GM12878 (cell line): ENCODE data around the gene PRR5. TPM values are rescaled to one million over a fixed set of nuclear protein-coding genes. Genes with fewer than 3 reads are reported as not detected.

Experiments used
- ATAC-seq: fragments of 200-7000 bp; cut with Tn5 transposase; 3 replicates; pipeline ENCODE4 v1.9.1; 2020; ENCODE audit warnings: mild to moderate bottlenecking, moderate library complexity
- BruUV-seq: library from RNA; stranded (reverse); fragments of 400-500 nt; replicated peaks from 2 replicates; lab custom pipeline; 2021; lab: Mats Ljungman, UMichigan
- CTCF ChIA-PET: fragments of 300-600 bp; sonication (Branson Sonifier 250); formaldehyde crosslinking; extraction: SDS; loops from one replicate; lab custom pipeline; 2021; ENCODE audit warnings: inconsistent platforms; lab: Yijun Ruan, JAX
- POLR2A ChIA-PET: fragments of 350-600 bp; formaldehyde crosslinking; extraction: SDS; loops from one replicate; lab custom pipeline; 2021; ENCODE audit warnings: inconsistent platforms; lab: Charles Lee
- RAD21 ChIA-PET: fragments of 300-600 bp; sonication (Branson Sonifier 250); formaldehyde crosslinking; loops from one replicate; lab custom pipeline; 2023; ENCODE audit warnings: antibody characterized with exemption; ENCODE audit not compliant: unreplicated experiment; lab: Charles Lee
- SMC1A ChIA-PET: fragments of 300-600 bp; sonication (Branson Sonifier 250); formaldehyde crosslinking; loops from one replicate; lab custom pipeline; 2023; ENCODE audit not compliant: unreplicated experiment, uncharacterized antibody; lab: Charles Lee
- DNase-seq: peaks from one replicate; pipeline ENCODE4 v3.0.0-alpha.2; 2011; ENCODE audit warnings: low read depth, low spot score
- FAIRE-seq: peaks from 3 replicates; lab custom pipeline; 2011; peaks lifted over from hg19 to GRCh38; lab: Jason Lieb, UNC
- H2AFZ ChIP-seq: 2 replicates; pipeline ENCODE4 v1.6.0; 2011; ENCODE audit warnings: low read depth, low read length, control low read depth; ENCODE audit not compliant: control insufficient read depth
- H3K27ac ChIP-seq: 2 replicates; pipeline ENCODE4 v1.5.1; 2011; ENCODE audit warnings: control low read depth; ENCODE audit not compliant: control insufficient read depth, insufficient read depth
- H3K27me3 ChIP-seq, 2 experiments: replicated peaks in 1 of 2; 2 replicates each; pipeline versions ENCODE4 v1.6.0 to v1.6.1; 2011; ENCODE audit warnings: low read length in 1 of 2; ENCODE audit not compliant: control insufficient read depth in 2 of 2, insufficient read depth in 2 of 2
- H3K36me3 ChIP-seq, 2 experiments: 2 replicates each; pipeline ENCODE4 v1.5.1; 2011; ENCODE audit warnings: low read length in 1 of 2; ENCODE audit not compliant: control insufficient read depth in 2 of 2, insufficient read depth in 2 of 2
- H3K4me1 ChIP-seq: 2 replicates; pipeline ENCODE4 v1.6.1; 2011; ENCODE audit warnings: mild to moderate bottlenecking, low read length, moderate library complexity, mixed read lengths; ENCODE audit not compliant: control insufficient read depth, insufficient read depth
- H3K4me2 ChIP-seq: 2 replicates; pipeline ENCODE4 v1.6.0; 2011; ENCODE audit warnings: control low read depth; ENCODE audit not compliant: control insufficient read depth, insufficient read depth
- H3K4me3 ChIP-seq: fragments of 200-600 bp; sonication (generic); 2 replicates; pipeline ENCODE4 v1.5.1; 2016
- H3K79me2 ChIP-seq: 2 replicates; pipeline ENCODE4 v1.6.0; 2011; ENCODE audit warnings: low read length; ENCODE audit not compliant: control insufficient read depth, insufficient read depth
- H3K9ac ChIP-seq: 2 replicates; pipeline ENCODE4 v1.8.0; 2011; ENCODE audit warnings: low read length, control low read depth, mixed read lengths; ENCODE audit not compliant: control insufficient read depth, insufficient read depth
- H3K9me3 ChIP-seq: replicated peaks from 3 replicates; pipeline ENCODE4 v1.5.1; 2011; ENCODE audit warnings: mild to moderate bottlenecking, low read length; ENCODE audit not compliant: control insufficient read depth, insufficient read depth
- H4K20me1 ChIP-seq: 2 replicates; pipeline ENCODE4 v1.6.0; 2011; ENCODE audit not compliant: control insufficient read depth, insufficient read depth
- ATF7 ChIP-seq: fragments of 450-650 bp; IDR thresholded peaks from 2 replicates; pipeline ENCODE4 v1.6.1; 2016; ENCODE audit warnings: low read depth, mild to moderate bottlenecking
- POLR2A ChIP-seq: IDR thresholded peaks from 2 replicates; pipeline ENCODE4 v1.6.1; 2011; ENCODE audit warnings: low read depth, mild to moderate bottlenecking, low read length
- POLR2AphosphoS5 ChIP-seq: IDR thresholded peaks from 2 replicates; pipeline ENCODE4 v1.6.1; 2011; ENCODE audit warnings: mild to moderate bottlenecking, low read length, inconsistent platforms
- YY1 ChIP-seq: IDR thresholded peaks from 2 replicates; pipeline ENCODE4 v1.6.1; 2011; ENCODE audit warnings: low read depth, mild to moderate bottlenecking, low read length
- WGBS: methylation state at CpG from one replicate; pipeline ENCODE4 v1.1.6; 2016; ENCODE audit warnings: low lambda C conversion rate; ENCODE audit not compliant: insufficient replicate concordance, insufficient coverage; ENCODE audit errors: missing lambda C conversion rate; 5-methylcytosine and 5-hydroxymethylcytosine counted together
- in situ Hi-C: fragments of 300-500 bp; cut with MboI; formaldehyde crosslinking; loops from 9 replicates; pipeline ENCODE4 v1.14.3; 2018; ENCODE audit warnings: mixed read lengths
- intact Hi-C: fragments of 100-400 bp; cut with micrococcal nuclease; formaldehyde crosslinking; loops from one replicate; pipeline ENCODE4 v1.14.2; 2022; ENCODE audit not compliant: unreplicated experiment
- polyA plus RNA-seq, 11 experiments: library from polyadenylated mRNA; depleted of rRNA in 4 of 11; unstranded in 6 of 11; stranded (reverse) in 5 of 11; fragments of >200 nt; fragmentation: Nextera tagmentation in 4 of 11; fragmentation: Illumina TruSeq in 1 of 11; extraction: Ambion mirVana in 4 of 11; extraction: Trizol in 1 of 11; gene quantifications; 1 replicate in 1 of 11; 2 replicates in 10 of 11; pipeline versions ENCODE4 v1.2.1 to v1.2.3, GENCODE V29; 2011 to 2016; ENCODE audit warnings: inconsistent platforms in 2 of 11, missing spikeins in 2 of 11, low read depth in 1 of 11
- total RNA-seq, 4 experiments: library from RNA; depleted of rRNA in 3 of 4; stranded (reverse); fragments of >200 nt in 3 of 4; fragmentation: Illumina TruSeq in 1 of 4; extraction: Trizol in 1 of 4; gene quantifications; 2 replicates each; pipeline versions ENCODE4 v1.2.1 to v1.2.3, GENCODE V29; 2013 to 2021
- TF ChIP-seq, protein P1 (sequence below): IDR thresholded peaks from 2 replicates; pipeline ENCODE4 v1.6.1; 2012; ENCODE audit warnings: low read depth, low read length, improper control_type of control experiment
- TF ChIP-seq, protein P2 (sequence below): fragments of 450-650 bp; formaldehyde crosslinking; IDR thresholded peaks from 2 replicates; pipeline ENCODE4 v1.4.0; 2022; ENCODE audit warnings: mild to moderate bottlenecking, moderate library complexity

PRR5 gene
- total and polyA plus RNA-seq, 10 of the 15 experiments (the other 5 are each of a cell fraction or from before 2014, with no cell fraction given), result 0.03 to 9.4 (median 1.5) TPM

DNA sequence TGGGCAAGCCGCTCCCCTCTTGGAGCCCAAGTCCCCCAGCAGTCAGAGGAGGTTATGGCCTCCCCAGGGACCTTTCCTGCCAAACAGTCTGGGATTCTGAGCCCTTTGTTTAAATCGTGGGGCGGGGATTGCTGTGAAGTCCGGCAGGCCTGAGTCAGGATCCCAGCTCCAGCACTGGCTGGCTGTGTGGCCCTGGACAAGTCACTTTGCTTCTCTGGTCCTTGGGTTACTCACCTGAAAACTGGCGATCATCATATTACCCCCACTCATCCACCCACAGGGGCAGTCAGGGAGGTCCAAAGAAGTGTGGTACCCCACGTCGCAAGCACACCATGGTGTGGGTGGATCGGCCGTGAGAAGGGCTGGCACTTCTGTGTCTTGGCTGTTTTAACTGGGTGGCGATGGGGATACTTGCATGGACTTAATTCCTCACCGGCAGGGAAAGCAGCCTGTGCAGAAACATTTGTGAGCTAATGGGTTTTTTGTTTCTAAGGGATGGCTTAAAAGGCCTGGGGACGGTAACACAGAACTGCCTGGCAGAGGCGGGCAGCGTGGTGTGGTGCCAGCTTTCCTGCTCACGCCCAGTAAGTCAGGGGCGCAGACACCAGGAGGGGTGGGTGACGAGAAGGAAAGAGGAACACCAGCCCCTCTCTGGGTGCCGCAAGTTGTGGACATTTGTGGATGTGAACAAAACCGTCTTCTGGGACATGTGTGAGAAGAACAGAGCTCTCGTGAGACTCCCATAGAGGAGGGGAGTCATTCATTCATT lies 31.6 kb upstream of the PRR5 start (continued):
- TF ChIP-seq, protein P1, sequence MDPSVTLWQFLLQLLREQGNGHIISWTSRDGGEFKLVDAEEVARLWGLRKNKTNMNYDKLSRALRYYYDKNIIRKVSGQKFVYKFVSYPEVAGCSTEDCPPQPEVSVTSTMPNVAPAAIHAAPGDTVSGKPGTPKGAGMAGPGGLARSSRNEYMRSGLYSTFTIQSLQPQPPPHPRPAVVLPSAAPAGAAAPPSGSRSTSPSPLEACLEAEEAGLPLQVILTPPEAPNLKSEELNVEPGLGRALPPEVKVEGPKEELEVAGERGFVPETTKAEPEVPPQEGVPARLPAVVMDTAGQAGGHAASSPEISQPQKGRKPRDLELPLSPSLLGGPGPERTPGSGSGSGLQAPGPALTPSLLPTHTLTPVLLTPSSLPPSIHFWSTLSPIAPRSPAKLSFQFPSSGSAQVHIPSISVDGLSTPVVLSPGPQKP, result no peak

DNA sequence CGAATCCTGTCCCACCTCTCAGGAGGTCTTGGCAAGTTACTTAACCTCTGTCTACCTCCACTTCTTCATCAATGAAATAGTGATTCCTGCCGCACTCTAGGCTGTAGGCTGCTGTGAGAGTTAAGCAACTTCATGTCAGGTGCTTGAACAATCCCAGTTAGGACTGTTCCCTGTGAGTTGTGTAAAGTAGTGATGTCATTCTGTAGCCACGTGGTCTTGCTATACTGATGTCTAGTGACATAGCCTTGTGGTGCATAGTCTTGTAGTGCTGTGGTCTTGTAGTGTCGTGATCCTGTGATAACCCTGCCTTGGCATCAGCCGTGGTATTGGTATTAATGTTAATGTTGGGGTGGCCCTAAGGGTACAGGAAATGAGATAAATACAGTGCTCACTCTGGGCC lies 30.3 kb upstream of the PRR5 start:
- no peaks in the 10 kb centered on the region for H4K20me1 ChIP-seq
- TF ChIP-seq ATF7, result peak; percentile 64; the same call in 1 of the 2 replicates
- no peak for TF ChIP-seq POLR2A
- TF ChIP-seq, all 136 proteins: peak for 1
- ATAC-seq (peak; percentile 46), DNase-seq (no peak), FAIRE-seq (no peak)
- no TSS peak for BruUV-seq
- no peak overlapping the region for H3K27ac ChIP-seq
- no peak overlapping the region for H3K4me2 ChIP-seq
- H3K36me3 ChIP-seq, result no peaks in the 10 kb centered on the region
- SMC1A ChIA-PET, result no interaction called here
- no peaks in the 10 kb centered on the region for H3K4me1 ChIP-seq
- CTCF ChIA-PET, result interaction anchor here (1.0 kb wide), 1 partner anchor 13 kb away, joined by 3 read pairs; no protein-coding TSS in a partner anchor
- RAD21 ChIA-PET, result no interaction called here
- H3K79me2 ChIP-seq, result no peaks in the 10 kb centered on the region
- H3K4me3 ChIP-seq, result no peak overlapping the region
- no peak overlapping the region for H2AFZ ChIP-seq
- intact Hi-C loops, result no loop called here
- WGBS, result 38% methylated on average over 5 of the region's 5 CpGs
- POLR2A ChIA-PET, result no interaction called here
- no peaks in the 10 kb centered on the region for H3K9me3 ChIP-seq
- peaks cover 1 to 10% of the 10 kb centered on the region in 2 experiments for H3K27me3 ChIP-seq
- H3K9ac ChIP-seq, result no peak overlapping the region
- in situ Hi-C loops, result no loop called here

DNA sequence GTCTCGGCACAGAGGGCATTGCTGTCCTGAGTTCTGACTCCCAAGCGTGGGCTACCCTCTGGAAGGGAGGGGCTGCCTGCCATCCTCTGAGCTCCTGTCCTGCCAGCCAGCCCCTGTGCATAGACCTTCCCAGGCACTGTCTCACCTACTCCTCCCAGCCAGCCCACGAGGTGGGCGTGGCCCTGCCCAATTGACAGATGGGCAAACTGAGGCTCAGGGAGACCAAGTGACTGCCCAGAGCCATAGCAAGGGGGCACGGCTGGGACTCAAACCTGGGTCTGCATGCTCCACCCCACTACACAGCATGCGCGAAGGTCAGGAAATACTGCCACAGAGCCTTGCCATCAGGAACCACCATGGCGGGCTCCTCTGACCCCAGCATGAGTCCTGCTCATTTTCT lies 29.4 kb upstream of the PRR5 start:
- WGBS, result 34% methylated on average over 8 of the region's 8 CpGs
- DNase-seq (no peak), FAIRE-seq (no peak), ATAC-seq (no peak)
- no peaks in the 10 kb centered on the region for H3K4me1 ChIP-seq
- no peaks in the 10 kb centered on the region for H3K79me2 ChIP-seq
- no peak overlapping the region for H3K9ac ChIP-seq
- SMC1A ChIA-PET, result no interaction called here
- H3K36me3 ChIP-seq, result no peaks in the 10 kb centered on the region
- no peak overlapping the region for H2AFZ ChIP-seq
- BruUV-seq, result no TSS peak
- POLR2A ChIA-PET, result no interaction called here
- H3K9me3 ChIP-seq, result no peaks in the 10 kb centered on the region
- CTCF ChIA-PET, result interaction anchor here (0.8 kb wide), 1 partner anchor 12 kb away, joined by 4 read pairs; no protein-coding TSS in a partner anchor
- peaks cover 1 to 10% of the 10 kb centered on the region in 2 experiments; a peak in 3 of 4 replicates for H3K27me3 ChIP-seq
- H3K27ac ChIP-seq, result no peak overlapping the region
- H3K4me2 ChIP-seq, result no peak overlapping the region
- H3K4me3 ChIP-seq, result no peak overlapping the region
- in situ Hi-C loops, result no loop called here
- no peaks in the 10 kb centered on the region for H4K20me1 ChIP-seq
- intact Hi-C loops, result no loop called here
- RAD21 ChIA-PET, result no interaction called here
- no peak for TF ChIP-seq POLR2AphosphoS5
- TF ChIP-seq YY1, result no peak
- TF ChIP-seq, protein P2, sequence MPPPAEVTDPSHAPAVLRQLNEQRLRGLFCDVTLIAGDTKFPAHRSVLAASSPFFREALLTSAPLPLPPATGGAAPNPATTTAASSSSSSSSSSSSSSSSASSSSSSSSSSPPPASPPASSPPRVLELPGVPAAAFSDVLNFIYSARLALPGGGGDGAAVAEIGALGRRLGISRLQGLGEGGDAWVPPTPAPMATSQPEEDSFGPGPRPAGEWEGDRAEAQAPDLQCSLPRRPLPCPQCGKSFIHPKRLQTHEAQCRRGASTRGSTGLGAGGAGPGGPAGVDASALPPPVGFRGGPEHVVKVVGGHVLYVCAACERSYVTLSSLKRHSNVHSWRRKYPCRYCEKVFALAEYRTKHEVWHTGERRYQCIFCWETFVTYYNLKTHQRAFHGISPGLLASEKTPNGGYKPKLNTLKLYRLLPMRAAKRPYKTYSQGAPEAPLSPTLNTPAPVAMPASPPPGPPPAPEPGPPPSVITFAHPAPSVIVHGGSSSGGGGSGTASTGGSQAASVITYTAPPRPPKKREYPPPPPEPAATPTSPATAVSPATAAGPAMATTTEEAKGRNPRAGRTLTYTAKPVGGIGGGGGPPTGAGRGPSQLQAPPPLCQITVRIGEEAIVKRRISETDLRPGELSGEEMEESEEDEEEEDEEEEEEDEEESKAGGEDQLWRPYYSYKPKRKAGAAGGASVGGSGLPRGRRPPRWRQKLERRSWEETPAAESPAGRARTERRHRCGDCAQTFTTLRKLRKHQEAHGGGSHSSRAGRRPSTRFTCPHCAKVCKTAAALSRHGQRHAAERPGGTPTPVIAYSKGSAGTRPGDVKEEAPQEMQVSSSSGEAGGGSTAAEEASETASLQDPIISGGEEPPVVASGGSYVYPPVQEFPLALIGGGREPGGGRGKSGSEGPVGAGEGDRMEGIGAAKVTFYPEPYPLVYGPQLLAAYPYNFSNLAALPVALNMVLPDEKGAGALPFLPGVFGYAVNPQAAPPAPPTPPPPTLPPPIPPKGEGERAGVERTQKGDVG (CRISPR knock-in tag), result no peak
